Measurements from ENCODE around the gene INAFM2. TPM values are rescaled to one million over a fixed set of nuclear protein-coding genes. Genes with fewer than 3 reads are reported as not detected.

INAFM2 gene
- total RNA-seq, 1 experiment from 2014 or later = 16.6 TPM

GRCh38 chr15:40357246-40357645 is 33.8 kb downstream of the INAFM2 start:
- DNase-seq (ENCODE audit: extremely low read depth, low read depth) = no peak

GRCh38 chr15:40357723-40358470 is 34.4 kb downstream of the INAFM2 start, which contains the start of gene DISP2:
Gene DISP2 (plus strand): TSS chr15:40358219. CDS start chr15:40358322, 103 bp downstream.
- DNase-seq (ENCODE audit: extremely low read depth, low read depth) = peak; percentile 79

- no peak for DNase-seq (ENCODE audit: extremely low read depth, low read depth)
Measured at GRCh38 chr15:40358471-40359353, 35.2 kb downstream of the INAFM2 start.

GRCh38 chr15:40360015-40360414 is 36.5 kb downstream of the INAFM2 start:
- DNase-seq (ENCODE audit: extremely low read depth, low read depth) = no peak

- DNase-seq (ENCODE audit: extremely low read depth, low read depth) = no peak
Measured at GRCh38 chr15:40361640-40362039, 38.1 kb downstream of the INAFM2 start.

- no peak for DNase-seq (ENCODE audit: extremely low read depth, low read depth)
Measured at GRCh38 chr15:40363611-40364010, 40.1 kb downstream of the INAFM2 start.

- no peak for DNase-seq (ENCODE audit: extremely low read depth, low read depth)
Measured at GRCh38 chr15:40364251-40364650, 40.8 kb downstream of the INAFM2 start.

- DNase-seq (ENCODE audit: extremely low read depth, low read depth) = no peak
Measured at GRCh38 chr15:40365016-40365415, 41.5 kb downstream of the INAFM2 start.

- no peak for DNase-seq (ENCODE audit: extremely low read depth, low read depth)
Measured at GRCh38 chr15:40365624-40366456, 42.3 kb downstream of the INAFM2 start.

- DNase-seq (ENCODE audit: extremely low read depth, low read depth) = no peak
Measured at GRCh38 chr15:40366457-40367370, 43.2 kb downstream of the INAFM2 start.

GRCh38 chr15:40367371-40367685 is 43.8 kb downstream of the INAFM2 start:
- DNase-seq (ENCODE audit: extremely low read depth, low read depth) = no peak

- DNase-seq (ENCODE audit: extremely low read depth, low read depth) = peak; percentile 87
Measured at GRCh38 chr15:40367686-40368611, 44.5 kb downstream of the INAFM2 start.

GRCh38 chr15:40368719-40369473 is 45.4 kb downstream of the INAFM2 start:
- DNase-seq (ENCODE audit: extremely low read depth, low read depth) = no peak

- no peak for DNase-seq (ENCODE audit: extremely low read depth, low read depth)
Measured at GRCh38 chr15:40369474-40369869, 46.0 kb downstream of the INAFM2 start.

GRCh38 chr15:40369971-40370370 is 46.5 kb downstream of the INAFM2 start:
- DNase-seq (ENCODE audit: extremely low read depth, low read depth) = no peak

- no peak for DNase-seq (ENCODE audit: extremely low read depth, low read depth)
Measured at GRCh38 chr15:40372981-40373380, 49.5 kb downstream of the INAFM2 start.

All from NCI-H460 (cell line).